Neural cell (in vitro differentiated cells): Measurements from ENCODE around the gene LDLRAD3.

Experiments
- CTCF ChIP-seq: fragments of 450-650 bp; IDR thresholded peaks from 2 replicates; pipeline ENCODE4 v1.5.1; 2014; ENCODE audit warnings: antibody characterized with exemption, mild to moderate bottlenecking, moderate library complexity; ENCODE audit not compliant: poor library complexity, severe bottlenecking
- EP300 ChIP-seq: fragments of 450-650 bp; conservative IDR thresholded peaks from 2 replicates; pipeline ENCODE4 v1.6.1; 2014; ENCODE audit warnings: antibody characterized with exemption, mild to moderate bottlenecking, moderate library complexity; ENCODE audit not compliant: poor library complexity, severe bottlenecking
- EZH2 ChIP-seq: fragments of 200-600, 300-800 bp; shearing (Covaris generic), sonication (generic); IDR thresholded peaks from 2 replicates; pipeline ENCODE4 v1.6.1; 2014; ENCODE audit warnings: antibody characterized with exemption, low read length, borderline replicate concordance, mild to moderate bottlenecking; ENCODE audit not compliant: insufficient read depth, poor library complexity, severe bottlenecking
- REST ChIP-seq: IDR thresholded peaks from 2 replicates; pipeline ENCODE4 v1.6.1; 2012; ENCODE audit warnings: borderline replicate concordance
- TAF1 ChIP-seq: IDR thresholded peaks from 2 replicates; pipeline ENCODE4 v1.6.1; 2012; ENCODE audit warnings: low read depth

GRCh38 chr11:36193290-36193619 lies 249.4 kb downstream of the LDLRAD3 start:
- no peak for TF ChIP-seq EZH2
- no peak for TF ChIP-seq CTCF
- TF ChIP-seq TAF1 = no peak
- TF ChIP-seq REST = no peak
- no peak for TF ChIP-seq EP300
